HuH-7.5 (cell line): Measurements from ENCODE around the gene FAM83B.
"Not testable (repeated sequence)": the region's sequence is repeated elsewhere in the genome, so short reads cannot be mapped to it uniquely, and the experiment has no call there.

Experiments used
- DNase-seq: peaks from one replicate; pipeline ENCODE4 v3.0.0; 2011; ENCODE audit warnings: low spot score

The FAM83B gene

DNA sequence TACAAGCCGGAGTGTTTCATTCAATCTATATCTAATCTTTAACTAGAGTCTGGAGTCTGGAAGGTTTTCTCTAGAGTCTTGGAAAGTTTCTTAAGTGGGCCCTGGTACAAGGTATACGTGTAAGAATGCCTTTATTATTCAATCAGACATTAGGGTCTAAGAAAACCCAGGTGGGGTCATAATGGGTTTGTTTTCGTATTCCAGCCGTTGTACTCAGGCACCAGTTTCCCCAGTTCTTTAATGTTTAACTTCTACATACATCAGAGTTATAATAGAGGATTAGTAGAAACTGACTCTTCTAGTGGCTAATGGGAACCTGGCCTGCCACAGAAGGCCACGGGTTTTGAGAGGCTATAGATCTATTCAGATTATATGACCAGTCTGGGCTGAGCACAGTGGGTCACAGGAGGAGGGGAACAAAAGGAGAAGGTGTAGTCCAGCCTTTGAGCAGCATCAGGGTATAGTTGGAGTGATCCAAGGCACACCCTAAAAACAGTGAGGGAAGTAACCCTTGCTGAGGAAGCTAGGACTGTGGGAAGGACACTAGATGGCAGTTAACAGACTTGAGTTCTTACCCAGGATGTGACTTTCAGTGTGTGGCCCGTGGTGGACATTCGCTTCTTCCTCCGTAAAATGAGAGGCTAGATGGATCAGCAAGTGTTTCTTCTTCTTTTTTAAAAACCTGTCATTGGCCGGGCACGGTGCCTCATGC, 15.5 kb downstream of the FAM83B start:
- no peak for DNase-seq

DNA sequence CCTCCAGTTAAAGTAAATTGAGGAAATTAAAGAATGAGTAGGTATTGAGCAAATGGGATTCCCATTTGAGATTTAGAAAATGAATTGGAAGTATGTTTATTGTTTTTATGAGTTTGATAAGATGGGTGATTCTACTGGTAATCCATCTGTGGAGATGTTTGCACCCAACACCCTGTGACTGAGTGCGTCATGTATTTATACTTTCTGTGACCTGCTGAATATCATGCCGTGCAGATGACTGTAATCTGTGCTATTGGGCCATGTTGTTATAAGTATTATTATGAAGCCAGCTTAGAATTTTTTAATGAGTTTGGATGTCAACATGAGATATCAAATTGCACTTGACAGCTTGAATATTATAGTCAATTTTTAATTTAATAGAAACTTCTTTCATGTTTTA, 17.7 kb downstream of the FAM83B start:
- DNase-seq, result no peak

DNA sequence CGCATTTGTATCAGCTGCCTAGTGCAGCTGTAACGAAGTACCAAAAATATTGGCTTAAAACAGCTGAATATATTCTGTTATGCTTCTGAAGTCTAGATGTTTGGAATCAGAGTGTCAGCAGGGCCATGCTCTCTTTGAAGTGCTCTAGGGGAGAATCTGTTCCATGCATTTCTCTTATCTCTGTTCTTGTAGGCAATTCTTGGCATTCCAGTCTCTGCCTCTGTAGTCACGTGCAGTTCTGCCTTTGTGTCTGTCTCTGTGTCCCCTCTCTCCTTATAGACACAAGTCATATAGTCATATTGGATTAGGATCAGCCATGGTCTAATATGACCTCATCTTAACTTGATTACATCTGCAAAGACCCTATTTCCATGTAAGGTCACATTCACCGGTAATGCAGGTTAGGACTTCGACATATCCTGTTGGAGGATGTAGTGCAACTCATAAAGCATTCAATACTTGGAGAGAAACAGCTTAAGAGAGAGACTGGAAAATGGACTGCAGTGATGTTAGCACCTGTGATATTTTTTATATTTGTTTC, 18.6 kb downstream of the FAM83B start:
- no peak for DNase-seq

DNA sequence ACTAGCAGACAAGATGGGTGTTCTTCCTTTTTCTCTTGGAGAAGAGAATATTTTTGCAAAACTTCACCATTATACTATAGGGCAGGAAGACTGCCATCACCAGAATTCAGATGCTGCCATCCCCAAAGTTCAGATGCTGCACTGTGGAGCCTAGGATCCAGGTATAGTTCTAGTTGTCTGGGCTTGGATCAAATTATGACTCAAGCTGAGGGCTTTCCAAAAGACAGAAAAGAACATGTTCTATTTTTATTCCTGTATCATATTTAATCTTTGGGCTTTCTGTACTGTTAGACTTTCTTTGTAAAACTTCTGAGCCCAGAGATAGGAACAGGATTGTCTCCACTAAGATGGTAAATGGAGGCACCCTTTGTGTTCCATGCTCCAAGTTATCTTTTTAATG, 22.0 kb downstream of the FAM83B start:
- no peak for DNase-seq

DNA sequence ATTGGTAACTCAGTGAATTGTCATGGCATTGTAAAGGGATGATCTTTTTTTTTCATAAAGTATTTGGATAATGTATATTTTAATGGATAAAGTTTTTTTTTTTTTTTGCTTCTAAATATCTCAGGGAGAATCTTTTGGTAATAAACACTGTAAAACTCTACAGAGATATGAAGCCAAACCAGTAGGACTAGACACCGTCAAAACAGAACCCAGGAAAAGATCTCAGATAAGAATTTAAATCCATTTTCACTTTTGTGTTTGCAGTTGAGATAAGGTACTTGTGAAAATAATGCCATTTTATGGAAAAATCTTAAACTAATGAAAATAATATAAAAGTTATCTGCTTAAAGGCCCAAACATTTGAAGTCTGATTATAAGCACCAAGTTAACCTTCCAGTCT, 27.0 kb downstream of the FAM83B start:
- DNase-seq, result no peak

DNA sequence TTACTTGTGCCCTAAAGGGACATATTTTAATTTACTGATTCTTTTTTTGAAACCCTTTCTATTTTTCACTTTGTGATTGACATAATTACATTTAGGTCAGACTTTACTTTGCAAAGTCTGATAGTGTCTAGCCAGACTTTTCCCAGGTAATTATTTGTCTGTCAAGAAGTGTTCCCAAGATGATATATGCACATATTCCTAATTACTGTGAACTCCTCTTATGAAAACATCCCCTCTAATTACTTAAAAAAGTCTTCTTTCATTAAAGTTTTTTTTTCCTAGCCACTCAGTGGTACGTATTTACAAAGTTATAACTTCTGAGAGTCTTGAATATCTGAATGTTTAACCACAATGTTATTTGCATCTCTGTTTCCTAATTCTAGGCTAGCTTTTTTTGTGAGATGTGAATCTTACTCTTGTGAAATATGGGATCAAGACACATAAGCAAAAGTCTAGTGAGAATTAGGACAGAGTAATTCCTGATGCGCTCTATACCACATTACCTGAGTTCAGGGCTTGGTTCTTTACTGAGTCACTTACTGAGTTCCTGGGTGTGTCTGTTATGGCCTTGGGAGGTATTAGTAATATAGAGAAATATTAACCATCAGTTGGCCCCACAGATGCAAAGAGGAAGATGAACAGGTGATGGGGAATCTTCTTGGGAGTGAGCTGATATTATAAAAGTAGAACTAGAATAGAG, 27.9 kb downstream of the FAM83B start:
- no peak for DNase-seq

DNA sequence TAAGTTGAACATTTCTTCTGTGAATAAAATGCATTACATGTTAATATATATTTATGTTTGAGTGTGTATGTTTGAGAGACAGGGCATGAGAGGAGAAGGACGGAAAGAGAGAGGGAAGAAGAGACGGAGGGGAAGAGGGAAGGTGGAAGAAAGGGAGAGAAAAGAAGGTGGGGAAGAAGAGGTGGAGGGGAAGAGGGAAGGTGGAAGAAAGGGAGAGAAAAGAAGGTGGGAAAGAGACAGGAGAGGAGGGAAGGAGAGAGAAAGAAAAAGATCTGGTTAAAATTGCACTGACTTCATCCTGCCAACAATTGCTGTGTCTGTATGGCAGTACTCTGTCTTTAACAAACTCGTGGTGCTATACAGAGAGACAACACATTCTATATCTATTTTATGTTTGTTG, 29.0 kb downstream of the FAM83B start:
- DNase-seq, result no peak

DNA sequence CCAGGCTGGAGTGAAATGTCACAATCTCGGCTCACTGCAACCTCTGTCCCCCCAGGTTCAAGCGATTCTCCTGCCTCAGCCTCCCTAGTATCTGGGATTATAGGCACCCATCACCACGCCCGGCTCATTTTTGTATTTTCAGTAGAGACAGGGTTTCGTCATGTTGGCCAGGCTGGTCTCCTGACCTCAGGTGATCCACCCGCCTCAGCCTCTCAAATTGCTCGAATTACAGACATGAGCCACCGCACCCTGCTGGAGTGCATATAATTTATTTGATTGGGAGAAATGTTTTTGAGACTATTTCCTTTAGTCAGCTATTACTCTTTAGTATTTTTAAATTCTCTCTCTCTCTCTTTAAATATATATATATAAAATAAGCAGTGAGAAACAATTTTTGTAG, 29.8 kb downstream of the FAM83B start:
- DNase-seq, result no peak

DNA sequence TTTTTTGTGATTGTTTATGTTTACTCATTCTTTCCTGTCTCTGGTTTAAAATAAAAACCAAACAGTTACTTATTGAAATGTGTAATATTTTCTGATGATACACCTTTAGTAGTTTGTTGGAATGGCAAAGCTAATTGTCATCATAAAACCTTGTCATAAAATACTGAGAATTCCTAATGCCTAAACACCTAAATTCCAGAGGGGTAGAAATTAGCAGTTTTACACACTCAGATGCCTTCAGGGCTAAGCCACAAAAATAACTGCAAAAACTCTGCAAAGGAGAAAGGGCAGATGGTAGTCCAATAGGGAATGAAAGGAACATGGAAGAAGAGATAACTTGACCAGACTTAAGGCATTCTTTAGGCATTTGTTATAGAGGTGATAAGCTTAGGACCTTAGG, 30.3 kb downstream of the FAM83B start:
- DNase-seq, result no peak

DNA sequence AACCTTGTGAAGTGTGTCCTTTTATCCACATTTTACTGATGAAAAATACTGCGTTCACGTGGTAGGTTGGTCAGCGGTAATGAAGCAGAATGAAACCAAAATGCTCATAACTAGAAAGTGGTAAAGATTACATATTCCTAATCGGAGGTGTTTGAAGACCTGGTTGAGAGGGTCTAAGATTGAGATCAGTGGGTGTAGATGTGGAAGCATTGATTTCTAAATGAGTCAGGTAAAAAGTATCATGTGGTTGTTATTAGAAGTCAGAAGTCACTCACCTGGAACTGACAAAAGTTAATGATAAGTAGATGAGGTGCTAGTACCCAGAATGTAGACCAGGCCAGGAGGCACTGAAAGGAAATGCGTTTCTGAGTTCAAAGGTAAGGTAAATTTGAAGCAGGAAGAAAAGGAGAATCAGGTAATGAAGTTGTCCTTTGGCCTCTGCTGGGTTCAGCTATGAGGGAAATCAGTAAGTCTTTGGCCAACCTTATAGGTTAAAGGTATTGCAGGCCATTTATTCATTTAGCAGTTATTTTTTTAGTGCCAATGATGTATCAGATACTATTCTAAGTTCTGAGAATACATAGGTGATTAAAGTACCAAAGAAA, 31.2 kb downstream of the FAM83B start:
- no peak for DNase-seq

DNA sequence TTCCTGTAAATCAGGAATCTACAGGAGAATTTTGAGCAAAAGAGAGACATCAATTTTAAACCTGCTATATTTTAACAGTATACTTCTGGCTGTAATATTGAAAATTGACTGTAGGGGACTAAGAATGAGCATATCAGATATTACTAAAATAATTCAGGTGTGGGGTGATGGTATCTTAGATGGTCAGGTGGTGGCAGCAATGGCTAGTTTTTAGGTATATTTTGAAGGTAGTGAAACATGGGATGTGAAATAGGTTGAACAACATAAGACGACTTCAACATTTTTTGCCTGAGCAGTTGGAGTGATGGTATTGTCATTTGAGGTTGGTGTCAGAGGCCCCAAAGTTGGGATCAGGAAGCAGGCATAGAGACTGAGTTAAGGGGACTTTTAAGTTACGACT, 32.1 kb downstream of the FAM83B start:
- DNase-seq, result no peak

DNA sequence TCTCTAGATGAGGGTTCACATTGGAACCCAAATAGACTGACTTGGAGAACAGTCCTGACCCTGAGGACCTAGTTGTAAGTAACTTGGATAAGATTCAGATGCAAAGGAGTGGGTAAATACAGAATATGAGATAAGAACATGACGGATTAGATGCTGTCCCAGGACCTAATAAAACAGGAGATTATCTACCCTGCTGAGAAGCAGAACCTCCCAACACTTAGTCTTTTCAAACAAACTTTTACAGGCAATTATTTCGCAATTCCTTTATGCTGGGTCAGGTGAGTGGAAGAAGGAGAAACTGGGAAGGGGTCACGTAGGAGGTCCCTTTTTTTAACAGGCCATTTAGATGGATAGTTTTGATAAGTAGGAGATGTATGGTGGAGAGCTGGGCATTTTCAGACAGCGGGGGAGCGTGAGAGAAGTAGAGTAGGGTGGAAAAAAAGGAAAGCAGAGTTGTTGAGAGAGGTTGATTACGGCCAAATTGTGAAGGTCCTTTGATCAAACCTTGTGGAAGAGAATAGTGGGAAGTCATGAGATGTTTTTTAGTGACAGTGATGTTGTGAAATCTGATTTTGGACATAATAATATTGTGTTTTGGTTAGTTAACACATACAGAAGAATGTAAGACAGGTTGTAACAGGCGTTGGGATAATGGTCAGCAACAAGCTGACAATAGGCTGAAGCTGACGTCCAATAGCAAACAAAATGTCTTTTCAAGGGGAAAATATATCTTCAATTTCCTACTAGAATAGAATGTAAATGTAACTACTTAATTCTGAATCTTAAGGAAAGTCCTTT, 32.8 kb downstream of the FAM83B start:
- no peak for DNase-seq

DNA sequence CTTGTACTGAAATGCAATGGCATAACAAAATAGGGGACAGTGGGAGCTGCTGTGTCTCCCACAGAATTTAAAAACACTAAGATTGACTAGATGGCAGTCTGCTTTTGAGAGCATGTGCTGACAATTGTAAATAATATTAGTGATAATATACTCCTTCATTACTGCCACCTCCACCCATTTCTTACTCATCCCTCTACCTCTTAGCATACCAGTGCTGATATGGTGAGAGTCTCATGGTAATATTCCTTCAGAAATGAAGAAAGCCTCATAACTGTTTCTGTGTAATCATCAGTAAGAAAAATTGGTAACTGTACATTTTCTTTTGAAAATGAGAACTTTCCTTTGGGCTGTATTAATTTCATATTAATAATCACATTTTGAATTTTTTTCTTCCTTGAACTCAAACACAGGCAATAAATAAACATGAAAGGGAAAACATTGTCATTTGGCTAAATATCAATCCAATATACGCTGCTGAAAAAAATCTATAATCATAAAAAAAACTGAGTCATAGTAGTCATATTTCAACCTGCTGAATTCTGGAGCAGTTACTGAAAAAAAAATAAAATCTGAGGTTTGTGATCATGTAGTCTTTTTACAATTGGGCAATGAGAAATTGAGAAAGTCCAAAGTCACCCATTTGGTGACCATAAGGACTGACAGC, 34.6 kb downstream of the FAM83B start:
- no peak for DNase-seq

DNA sequence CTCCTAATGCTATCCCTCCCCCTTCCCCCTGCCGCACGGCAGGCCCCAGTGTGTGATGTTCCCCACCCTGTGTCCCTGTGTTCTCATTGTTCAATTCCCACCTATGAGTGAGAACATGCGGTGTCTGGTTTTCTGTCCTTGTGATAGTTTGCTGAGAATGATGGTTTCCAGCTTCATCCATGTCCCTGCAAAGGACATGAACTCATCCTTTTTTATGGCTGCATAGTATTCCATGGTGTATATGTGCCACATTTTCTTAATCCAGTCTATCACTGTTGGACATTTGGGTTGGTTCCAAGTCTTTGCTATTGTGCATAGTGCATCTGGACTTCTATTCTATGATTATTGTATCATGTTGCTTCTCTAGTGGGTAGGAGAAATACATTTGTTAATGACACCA, 35.3 kb downstream of the FAM83B start:
- DNase-seq, result not testable (repeated sequence)

DNA sequence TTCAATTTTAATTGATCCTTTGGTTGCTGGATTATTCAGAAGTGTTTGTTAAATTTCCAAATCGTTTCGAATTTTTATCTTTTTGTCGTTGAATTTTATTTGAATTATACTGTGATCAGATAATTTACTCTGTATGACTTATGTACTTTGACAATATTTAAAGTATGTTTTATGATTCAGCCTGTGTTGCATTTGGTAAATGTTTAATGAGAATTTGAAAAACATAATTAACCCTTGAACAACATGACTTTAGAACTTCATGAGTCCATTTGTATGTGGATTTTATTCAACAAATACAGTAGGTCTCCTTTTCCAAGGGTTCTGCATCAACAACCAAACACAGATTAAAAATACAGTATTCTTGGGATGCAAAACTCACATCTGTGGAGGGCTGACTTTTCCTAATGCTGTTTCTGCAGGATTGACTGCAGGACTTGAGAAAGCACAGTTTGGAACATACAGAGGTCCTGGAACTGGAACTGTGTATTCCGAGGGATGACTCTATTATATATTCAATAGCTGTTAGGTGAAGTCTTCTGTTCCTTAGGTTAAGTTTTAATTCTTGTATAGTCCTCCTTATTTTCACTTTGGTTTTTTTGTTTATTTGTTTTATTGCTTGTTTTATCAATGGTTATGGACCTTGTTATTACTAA, 40.5 kb downstream of the FAM83B start:
- no peak for DNase-seq

DNA sequence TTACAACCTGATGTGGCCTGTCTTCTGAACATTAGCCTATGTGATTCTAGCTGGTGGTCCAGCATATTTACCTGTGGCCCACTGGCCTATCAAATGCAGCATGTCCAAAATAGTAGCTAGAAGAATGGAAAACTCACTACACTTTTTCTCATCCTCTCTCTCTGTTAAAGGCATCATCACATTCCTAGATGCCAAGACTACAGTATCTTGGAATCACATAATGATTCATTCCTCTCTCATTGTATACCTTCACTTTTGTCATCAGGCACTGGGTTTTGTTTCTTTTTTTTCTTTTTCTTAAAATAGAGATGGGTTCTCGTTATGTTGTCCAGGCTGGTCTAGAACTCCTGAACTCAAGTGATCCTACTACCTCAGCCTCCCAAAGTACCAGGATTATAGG, 45.0 kb downstream of the FAM83B start:
- no peak for DNase-seq

DNA sequence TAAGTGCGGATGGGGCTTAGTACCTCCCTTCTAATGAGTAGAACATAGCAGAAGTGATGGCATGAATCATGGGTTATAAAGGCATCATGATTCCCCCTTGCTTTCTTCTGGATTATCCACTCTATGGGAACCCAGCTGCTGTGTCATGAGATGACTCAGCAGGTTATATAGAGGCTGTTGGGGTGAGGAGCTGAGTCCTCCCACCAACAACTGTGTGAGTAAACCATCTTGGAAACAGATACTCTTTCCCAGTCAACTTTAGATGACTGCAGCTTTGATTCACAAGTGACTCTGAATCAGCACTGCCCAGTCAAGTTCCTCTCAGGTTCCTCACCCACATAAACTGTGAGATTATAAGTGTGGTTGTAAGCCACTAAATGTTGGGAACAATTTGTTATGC, 46.3 kb downstream of the FAM83B start:
- DNase-seq, result no peak

DNA sequence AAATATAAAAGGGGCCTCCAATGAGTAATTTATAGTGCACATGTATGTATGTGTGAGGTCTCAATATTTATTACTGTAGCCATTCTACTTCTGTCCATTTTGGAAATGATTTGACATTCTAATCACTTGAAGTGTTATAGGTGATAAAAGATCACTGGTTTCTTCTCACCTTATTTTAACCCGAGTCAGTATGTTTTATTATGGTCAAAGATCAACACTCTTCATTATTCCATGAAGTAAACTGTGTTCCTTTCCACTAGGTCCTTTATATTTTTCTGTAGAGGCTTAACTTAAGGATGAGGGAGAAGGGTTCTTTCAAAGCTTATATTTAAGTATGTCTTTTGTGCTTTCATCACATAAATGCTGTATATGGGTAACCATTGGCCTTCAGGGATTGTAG, 47.2 kb downstream of the FAM83B start:
- DNase-seq, result no peak

DNA sequence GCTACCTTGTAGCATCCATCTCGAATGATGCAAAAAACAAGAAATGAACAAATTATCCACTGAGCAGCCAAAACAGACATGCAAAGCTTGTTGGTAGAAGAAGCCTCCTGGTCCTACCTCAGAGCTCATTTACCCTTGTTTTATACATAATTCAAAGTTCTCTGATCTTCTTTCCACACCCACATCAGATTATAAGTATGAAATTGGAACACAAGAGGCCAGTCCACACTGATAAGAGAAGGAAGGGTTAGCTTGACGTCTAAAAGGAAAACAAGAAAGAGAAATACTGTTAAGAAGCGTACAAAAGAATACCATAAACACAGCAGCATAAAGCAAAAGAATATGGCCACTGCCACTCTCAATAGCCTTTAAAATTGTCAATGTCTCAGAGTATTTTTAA, 49.7 kb downstream of the FAM83B start:
- no peak for DNase-seq

DNA sequence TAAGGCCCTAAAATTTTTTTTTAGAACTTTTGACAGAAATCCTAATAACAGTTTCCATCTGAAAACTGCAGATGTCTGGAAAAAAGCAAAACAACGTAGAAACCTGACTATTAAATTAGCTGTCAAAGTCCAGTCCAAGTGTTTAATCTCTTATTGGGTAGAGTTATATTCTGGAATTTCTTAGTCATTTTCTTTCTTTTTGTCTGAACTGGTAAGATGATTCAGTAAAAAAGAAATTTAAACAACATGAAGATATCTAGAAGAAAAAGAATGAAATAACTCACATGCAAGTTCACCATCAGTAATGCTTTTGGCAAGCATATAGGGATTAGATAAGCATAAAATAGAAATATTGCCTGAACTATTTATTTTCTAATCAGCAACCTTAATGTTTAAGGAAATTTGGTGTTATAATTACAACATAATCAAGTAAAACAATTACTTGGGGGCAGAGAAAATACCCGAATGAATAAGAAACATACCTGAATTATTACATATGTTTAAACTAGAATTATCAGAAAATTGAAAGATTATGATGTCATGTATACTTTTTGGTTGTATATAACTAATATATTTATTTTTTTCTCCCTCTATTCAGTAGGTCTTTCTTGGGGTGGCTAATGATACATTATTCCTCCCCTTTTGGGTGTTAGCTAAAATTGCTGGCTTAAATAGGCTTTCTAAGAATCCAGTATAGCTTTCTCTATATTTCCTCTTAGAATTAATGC, 51.1 kb downstream of the FAM83B start:
- DNase-seq, result no peak

DNA sequence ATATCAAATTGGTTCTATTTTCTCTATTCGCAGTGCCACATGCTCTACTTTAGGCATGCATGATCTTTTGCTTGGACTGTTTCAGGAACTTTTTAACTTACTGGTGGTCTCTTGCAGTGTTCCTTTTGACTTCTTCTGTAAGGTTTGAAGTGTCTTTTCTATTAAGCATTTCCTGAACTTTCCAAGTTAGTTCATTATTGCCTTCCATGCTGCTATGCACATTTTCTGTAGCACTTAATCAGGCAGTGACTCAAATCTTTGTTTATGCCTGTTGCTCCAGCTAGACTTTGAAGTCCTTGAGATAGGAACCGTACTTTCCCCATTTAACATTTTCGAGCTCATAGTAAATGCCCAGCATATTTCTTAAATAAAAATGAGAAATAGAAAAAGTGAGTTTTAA, 52.2 kb downstream of the FAM83B start:
- no peak for DNase-seq
